ENCODE measurements around the gene ZNF24. TPM values are rescaled to one million over a fixed set of nuclear protein-coding genes. Genes with fewer than 3 reads are reported as not detected.

ZNF24 gene
- total RNA-seq, 2 experiments from 2014 or later: 46.8 to 47.8 TPM

DNA sequence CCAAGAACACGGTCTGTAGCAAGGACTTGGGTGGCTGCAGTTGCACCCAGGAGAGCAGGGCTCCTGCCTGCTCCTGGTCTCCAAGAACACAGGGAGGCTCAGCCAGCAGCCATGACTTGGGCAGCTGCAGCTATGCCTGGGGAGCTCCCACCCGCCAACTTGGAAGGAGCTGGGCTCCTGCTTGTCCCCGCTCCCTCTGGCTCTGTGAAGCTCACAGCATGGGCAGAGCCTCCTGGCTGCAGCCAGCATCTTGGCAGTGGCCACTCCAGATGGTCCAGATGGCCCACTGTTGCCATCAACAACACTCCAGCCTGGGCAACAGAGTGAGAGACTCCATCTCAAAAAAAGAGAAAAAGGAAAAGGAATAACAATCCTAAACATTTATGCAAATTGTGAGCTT lies 59.4 kb downstream of the ZNF24 start:
- Mint-ChIP-seq H3K9me3 (peaks cover 9% of the 10 kb centered on the region), H3K4me1 (ENCODE audit: low read depth) (peaks cover 23% of the 10 kb centered on the region), H3K4me3 (no peak overlapping the region), H3K27me3 (ENCODE audit: low read depth) (no peaks in the 10 kb centered on the region), H3K27ac (no peak overlapping the region), H3K36me3 (ENCODE audit: low read depth) (peaks cover 27% of the 10 kb centered on the region)
- CTCF ChIA-PET: no interaction called here
- intact Hi-C loops (cut with micrococcal nuclease): no loop called here
- DNase-seq: no peak

DNA sequence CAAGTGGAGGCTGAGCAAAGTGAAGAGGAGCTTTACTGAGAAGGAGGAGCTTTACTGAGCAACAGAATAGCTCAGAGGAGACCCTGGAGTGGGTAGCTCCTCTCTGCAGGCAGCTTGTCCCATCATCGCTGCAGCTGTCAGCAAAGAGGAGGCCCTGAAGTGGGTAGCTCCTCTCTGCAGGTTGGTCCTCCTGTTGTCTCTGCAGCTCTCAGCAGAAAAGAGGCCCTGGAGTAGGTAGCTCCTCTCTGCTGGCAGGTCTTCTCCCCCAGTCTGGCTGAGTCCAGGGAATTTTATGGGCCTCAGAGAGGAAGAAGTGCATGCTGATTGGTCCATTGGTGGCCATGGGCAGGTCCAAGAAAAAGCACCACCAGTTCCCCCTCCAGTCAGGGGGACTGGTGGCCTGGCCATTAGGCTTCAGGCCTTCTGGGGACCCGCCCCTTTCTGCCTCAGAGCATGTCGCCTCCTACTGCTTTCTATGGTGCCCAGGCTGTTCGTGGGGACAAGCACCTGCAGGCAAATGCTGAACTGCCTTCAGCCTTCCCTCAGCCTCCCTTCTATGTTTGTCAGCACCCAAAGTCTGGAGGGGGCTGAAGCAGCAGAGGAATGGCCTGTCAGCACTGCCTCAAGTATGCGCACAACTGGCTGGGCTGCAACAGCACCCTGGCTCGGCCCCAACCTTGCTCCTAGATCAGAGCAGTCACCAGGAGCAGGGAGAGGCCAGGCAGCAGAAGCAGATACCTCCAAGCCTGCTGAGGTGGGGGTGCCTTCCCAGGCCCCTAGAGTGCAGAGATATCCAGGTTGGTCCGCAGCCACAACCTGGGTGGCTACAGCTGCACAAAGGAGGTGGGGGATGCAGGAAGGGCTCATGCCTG lies 60.1 kb downstream of the ZNF24 start:
- CTCF ChIA-PET: interaction anchor here (0.6 to 1.0 kb wide), 2 partner anchors 8 to 103 kb away, joined by 3 read pairs; no protein-coding TSS in a partner anchor
- Mint-ChIP-seq H3K27me3 (ENCODE audit: low read depth) (no peaks in the 10 kb centered on the region), H3K27ac (no peak overlapping the region), H3K9me3 (peaks cover 10% of the 10 kb centered on the region), H3K36me3 (ENCODE audit: low read depth) (peaks cover 22% of the 10 kb centered on the region), H3K4me1 (ENCODE audit: low read depth) (peaks cover 20% of the 10 kb centered on the region), H3K4me3 (no peak overlapping the region)
- intact Hi-C loops (cut with micrococcal nuclease): no loop called here
- peak; percentile 38 for DNase-seq

DNA sequence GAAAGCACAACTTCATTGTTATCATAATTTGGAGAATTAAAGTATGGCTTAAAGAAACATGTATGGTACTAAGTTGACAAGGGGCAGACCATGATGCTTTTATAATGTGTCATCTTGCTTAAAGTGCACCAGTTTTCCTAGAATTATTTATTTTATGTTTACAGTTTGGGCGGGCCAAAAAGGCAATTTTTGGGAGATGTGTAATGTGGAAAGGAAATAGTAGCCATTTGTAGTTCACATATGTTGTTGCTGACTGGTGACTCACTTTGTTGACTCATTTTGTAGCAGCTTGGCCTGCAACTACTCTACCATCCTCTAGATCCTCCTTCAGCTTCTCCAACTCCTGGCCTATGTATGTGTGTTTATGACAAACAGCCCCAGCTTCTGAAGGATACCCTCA lies 61.9 kb downstream of the ZNF24 start:
- DNase-seq: no peak
- no peak overlapping the region for H3K4me3 Mint-ChIP-seq
- H3K4me1 Mint-ChIP-seq (ENCODE audit: low read depth): peaks cover 19% of the 10 kb centered on the region
- H3K9me3 Mint-ChIP-seq: peaks cover 10% of the 10 kb centered on the region
- CTCF ChIA-PET: no interaction called here
- peaks cover 22% of the 10 kb centered on the region for H3K36me3 Mint-ChIP-seq (ENCODE audit: low read depth)
- intact Hi-C loops (cut with micrococcal nuclease): no loop called here
- no peak overlapping the region for H3K27ac Mint-ChIP-seq
- H3K27me3 Mint-ChIP-seq (ENCODE audit: low read depth): no peaks in the 10 kb centered on the region

Other genes starting within 250 kb of the ZNF24 start
- gene ZNF397, start 103.4 kb downstream of the ZNF24 start, total RNA-seq: 10 to 100 TPM; 22.6 to 23.2 TPM
- gene ZSCAN30, start 54.2 kb downstream of the ZNF24 start, total RNA-seq: 10 to 100 TPM; 12.0 to 14.3 TPM
- under 1 TPM; 0.74 to 0.77 TPM for gene ZNF396, start 32.9 kb upstream of the ZNF24 start, total RNA-seq
- gene INO80C, start 153.5 kb upstream of the ZNF24 start, total RNA-seq: 10 to 100 TPM; 34.4 to 36.6 TPM
- 10 to 100 TPM; 46.7 to 48.7 TPM for gene GALNT1, start 237.3 kb upstream of the ZNF24 start, total RNA-seq

Data from activated naive CD4-positive, alpha-beta T cell treated with anti-CD3 and anti-CD28 coated beads for 36 hours (primary cell).